ENCODE measurements around the gene USP30.
"Not testable (repeated sequence)": the region's sequence is repeated elsewhere in the genome, so short reads cannot be mapped to it uniquely, and the experiment has no call there.

The USP30 gene

DNA sequence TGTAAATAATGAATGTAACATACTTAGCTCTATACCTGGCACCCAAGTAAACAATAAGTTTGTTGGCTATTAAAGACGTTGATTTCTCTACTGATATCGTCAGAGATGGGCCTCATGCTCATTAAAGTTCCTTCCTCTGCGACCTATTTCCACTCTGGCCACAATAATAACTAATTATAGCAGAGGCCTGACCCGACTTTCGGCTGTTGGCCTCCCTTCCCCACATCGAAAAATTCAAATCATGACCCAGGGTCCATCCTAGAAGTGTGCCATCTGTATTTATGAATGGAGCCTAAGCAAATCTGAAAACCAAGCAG is 321 bp upstream of the USP30 start:
- DNase-seq (ENCODE audit: low read depth in 2 of 2): no peak

DNA sequence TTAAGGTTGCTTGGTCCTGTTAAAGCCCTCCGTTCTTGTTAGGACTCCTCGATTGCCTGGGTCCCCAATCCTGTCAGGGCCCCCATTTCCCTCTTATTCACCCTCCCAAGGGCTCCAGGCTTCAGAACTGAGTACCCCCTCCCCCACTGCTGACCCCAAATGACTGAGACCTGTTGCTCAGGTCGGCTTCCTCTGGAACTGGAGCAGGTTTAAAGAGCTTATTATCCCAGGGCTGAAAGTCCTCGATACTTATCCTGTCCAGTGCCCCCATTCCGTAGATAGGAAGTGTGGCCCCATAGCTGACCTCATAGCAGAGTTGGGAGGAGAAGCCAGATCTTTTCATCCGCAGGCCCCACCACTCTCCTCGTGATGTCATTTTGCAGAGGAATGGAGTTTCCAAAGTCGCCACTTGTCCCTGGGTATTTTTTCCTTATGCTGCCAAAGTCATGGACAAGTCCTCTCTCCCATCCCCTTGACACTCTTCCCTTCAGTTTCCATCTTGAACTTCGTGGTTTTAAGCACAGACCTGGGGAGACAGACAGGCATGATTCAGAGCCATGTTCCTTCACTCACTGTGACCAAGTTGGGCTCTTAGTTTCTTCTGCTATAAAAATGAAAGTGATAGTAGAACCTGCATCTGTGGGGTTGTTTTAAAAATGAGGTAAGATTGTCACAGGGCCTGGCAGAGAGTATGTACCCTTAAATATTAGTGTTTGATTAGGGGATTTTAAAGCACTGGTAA is 1.2 kb downstream of the USP30 start:
- DNase-seq (ENCODE audit: low read depth in 2 of 2): no peak

DNA sequence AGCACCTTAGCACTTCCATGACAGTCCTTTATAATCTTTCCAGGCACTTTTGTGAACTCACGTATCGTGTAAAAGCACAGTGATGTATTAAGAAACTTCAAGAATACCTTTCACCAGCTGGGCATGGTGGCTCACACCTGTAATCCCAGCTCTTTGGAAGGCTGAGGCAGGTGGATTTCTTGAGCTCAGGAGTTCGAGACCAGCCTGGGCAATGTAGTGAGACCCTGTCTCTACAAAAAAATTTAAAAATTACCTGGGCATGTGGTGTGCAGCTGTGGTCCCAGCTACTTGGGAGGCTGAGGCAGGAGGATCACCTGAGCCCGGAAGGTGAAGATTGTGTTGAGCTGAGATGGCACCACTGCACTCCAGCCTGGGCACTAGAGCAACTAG is 1.7 kb downstream of the USP30 start:
- DNase-seq (ENCODE audit: low read depth in 2 of 2): not testable (repeated sequence)

DNA sequence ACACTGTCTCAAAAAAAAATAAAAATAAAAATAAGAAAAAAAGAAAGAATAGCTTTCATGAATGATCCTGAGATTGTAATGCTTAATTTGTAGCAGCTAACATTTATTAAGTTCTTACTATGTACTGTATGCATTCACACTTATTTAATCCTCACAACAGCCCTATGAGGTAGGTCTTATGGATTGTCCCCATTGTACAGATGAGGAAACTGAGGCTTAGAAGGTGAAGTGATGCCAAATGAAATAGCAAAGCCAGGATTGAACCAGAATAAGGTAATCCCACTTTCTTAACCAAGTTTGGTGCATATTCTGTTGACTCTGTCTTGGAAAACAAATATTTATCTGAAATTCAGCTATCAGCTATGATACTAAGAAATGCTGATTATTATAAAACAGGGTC is 2.1 kb downstream of the USP30 start:
- no peak for DNase-seq (ENCODE audit: low read depth in 2 of 2)

DNA sequence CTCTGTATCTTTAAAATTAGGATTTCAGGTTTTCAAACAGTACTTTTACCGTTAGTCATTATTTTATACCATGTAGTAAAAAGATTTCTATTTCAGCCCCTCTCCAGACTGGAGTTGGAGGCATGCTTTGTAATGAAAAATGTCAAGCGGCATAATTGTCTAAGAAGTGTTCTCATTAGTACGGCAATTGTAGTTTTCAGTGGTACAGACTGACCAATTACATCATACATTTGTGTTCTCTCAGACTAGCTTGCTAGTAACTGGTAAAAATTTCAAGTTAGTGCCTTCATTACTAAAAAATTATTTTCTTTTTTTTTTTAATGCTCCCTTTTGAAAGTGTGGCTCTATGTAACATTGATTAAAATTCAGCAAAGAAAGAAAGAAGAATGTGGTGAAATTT is 4.5 kb downstream of the USP30 start:
- DNase-seq (ENCODE audit: low read depth in 2 of 2): no peak

DNA sequence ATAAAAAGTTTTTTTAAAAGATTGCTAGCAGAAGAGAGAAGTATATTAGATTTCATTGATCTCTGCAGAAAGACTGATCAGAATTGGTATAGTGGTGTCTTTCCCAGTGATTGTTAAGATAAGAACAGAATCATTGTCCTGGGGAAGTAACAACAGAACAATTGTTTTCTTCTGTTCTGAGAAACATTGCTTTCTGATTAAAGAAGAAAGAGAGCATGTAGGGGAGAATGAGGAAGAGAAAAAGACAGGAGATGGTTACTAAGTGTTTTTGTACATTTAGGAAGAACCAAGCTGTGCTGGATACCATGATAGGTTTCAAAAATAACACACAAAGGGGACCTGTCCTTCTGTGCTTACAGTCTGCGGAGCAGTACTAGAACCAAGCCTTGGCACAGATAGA is 5.0 kb downstream of the USP30 start:
- no peak for DNase-seq (ENCODE audit: low read depth in 2 of 2)

DNA sequence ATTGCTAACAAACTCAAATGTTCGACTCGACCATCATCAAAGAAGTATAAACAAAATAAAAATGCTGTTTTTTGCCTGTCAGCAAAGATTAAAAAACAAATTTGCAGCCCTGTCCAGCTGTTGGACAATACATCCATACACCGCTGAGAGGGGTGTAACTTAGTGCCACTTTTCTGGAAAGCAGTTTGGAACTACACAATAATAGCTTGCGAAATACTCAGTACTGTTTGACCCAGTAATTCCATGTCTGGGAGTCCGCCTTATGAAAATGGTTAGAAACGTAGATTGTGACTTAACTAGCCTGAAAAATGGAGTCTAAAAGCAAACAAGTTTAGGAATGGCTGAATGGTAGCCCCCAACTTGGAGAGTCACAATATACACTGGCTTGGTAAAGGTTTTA is 6.4 kb downstream of the USP30 start:
- DNase-seq (ENCODE audit: low read depth in 2 of 2): no peak

DNA sequence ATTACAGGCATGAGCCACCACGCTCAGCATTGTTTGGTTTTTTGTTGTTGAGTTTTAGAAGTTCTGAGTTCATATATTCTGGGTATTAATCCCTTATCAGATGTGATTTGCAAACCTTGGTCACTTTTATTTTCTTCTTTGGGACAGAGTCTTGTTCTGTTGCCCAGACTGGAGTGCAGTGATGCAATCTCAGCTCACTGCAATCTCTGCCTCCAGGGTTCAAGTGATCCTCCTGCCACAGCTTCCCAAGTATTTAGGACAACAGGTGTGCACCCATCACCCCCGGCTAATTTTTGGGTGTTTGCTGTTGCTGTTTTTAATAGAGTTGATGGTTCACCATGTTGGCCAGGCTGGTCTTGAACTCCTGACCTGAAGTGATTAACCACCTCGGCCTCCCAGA is 11.8 kb downstream of the USP30 start:
- no peak for DNase-seq (ENCODE audit: low read depth in 2 of 2)

DNA sequence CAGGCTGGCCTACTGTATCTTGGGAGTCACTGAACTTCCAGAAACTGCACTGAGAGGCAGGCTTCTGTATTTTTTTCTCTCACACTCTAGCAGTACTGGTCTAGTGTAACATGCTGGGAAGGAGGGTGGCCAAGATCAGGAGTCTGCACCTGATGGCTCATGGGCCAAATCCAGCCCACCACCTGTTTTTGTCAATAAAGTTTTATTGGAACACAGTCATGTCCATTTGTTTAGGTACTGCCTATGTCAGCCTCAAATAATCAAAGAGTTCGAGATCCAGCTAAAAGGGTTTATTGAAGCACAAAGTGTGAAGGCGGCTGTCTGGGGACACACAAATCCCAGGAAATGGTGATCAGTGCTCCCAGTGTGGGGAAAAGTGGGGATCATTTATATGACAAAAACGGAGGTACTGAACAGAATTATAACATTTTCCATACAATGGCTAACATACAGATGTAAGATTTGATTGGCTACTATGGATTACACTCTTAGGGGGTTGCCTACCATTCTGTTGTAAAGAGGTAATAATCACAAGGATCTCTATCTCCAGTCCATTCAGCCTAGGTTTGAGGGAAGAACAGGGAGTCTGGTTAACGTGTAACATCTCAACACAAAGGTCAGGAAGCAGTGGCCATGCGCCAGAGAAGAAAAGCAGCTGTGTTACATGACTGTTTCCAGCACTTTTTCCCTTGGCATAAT is 12.9 kb downstream of the USP30 start:
- no peak for DNase-seq (ENCODE audit: low read depth in 2 of 2)

DNA sequence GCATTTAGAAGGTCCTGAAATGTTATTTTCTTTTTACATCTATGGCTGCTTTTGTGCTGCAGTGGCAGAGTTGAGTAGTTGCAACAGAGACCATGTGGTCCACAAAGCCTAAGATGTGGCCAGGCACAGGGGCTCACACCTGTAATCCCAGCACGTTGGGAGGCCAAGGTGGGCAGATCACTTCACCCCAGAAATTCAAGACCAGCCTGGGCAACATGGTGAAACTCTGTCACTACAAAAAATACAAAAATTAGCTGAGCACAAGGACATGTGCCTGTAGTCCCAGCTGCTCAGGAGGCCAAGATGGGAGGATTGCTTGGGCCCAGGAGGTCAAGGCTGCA is 13.4 kb downstream of the USP30 start:
- DNase-seq (ENCODE audit: low read depth in 2 of 2): no peak

DNA sequence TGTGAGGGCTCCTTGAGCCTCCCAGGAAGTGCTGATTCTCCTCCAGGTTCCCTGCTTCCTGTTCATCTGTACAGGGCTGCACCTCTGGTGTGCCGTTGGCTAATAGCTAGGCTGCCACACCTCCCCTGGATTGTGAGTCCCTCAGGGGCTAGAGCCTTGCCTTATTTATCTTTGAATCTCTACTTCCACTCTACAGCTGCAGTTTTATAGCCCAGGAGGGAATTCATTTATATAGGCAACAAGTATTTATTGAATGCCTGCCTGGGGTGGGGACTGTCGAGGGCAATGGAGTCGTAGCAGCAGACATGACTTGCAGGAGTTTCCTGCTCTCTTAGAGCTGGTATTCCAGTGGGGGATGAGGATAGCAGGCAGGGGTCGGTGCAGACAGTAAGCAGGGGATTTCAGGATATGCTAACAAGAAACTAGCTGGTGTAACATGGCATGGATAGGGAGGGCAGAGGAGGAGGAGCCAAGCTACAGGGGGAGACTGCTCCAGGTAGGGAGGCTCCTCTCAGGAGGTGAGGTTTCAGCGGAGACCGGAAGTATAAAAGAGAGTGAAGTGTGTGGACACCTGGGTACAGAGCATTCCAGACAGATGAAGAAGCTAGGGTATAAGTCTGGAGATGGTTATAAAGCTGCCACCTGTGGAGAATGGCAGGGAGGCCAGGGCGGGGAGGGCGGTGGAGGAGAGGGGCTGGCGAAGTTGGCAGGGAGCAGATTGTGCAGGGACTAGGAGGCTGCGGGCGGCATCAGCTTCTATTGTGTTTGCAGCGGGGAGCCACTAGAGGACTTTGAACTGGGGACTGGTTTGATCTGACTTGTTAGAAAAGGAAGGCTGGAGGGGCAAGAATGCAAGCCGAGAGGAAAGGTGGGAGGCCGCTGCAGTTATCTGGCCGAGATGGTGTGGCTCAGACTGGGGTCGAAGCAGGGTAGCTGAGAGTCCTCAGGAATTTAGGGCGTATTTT is 17.2 kb downstream of the USP30 start:
- DNase-seq (ENCODE audit: low read depth in 2 of 2): no peak

DNA sequence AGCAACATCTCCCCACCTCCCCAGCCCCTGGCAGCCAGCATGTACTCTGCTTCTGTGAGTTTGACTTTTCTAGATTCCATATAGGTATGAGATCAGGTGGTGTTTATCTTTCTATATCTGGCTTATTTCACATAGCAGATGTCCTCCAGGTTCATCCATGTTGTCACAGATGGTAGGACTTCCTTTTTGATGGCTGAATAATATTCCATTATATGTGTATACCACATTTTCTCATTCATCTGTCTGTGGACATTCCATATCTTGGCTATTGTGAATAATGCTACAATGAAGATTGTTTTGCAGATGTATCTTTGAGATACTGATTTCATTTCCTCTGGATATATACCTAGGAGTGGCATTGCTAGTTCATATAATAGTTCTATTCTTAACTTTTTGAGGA is 22.5 kb downstream of the USP30 start:
- no peak for DNase-seq (ENCODE audit: low read depth in 2 of 2)

DNA sequence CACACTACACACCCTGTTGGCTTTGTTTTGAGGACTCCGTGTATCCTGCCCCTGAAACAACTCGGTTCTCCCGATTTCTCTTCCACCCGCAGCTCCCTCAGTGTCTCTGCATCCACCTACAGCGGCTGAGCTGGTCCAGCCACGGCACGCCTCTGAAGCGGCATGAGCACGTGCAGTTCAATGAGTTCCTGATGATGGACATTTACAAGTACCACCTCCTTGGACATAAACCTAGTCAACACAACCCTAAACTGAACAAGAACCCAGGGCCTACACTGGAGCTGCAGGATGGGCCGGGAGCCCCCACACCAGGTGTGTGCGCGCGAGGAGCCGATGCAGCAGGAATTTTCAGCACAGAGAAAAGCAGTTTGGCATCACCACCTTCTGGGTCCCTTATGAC is 30.4 kb downstream of the USP30 start:
- no peak for DNase-seq (ENCODE audit: low read depth in 2 of 2)

DNA sequence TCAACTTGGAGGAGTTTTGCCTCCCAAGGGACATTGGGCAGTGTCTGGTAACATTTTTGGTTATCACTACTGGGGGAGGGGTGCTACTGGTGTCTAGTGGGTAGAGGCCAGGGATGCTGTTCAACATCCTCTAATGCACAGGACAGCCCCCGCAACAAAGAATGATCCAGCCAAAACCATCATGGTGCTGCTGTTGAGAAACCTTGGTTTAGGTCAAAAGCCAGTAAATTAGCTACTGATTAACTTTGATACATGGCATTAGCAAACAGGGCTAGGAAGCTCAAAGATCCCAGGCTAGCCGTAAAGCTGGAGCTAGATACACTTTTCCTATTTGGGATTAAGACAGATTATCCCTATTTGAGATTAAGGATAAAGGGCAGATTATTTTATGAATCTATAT is 32.0 kb downstream of the USP30 start:
- DNase-seq (ENCODE audit: low read depth in 2 of 2): no peak

DNA sequence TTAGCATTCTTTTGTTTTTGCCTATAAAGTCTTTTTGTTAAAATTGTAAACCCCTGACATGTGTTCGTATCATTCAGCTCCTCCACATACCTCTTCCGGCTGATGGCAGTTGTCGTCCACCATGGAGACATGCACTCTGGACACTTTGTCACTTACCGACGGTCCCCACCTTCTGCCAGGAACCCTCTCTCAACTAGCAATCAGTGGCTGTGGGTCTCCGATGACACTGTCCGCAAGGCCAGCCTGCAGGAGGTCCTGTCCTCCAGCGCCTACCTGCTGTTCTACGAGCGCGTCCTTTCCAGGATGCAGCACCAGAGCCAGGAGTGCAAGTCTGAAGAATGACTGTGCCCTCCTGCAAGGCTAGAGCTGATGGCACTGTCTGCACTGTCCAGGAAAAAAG is 33.2 kb downstream of the USP30 start:
- DNase-seq (ENCODE audit: low read depth in 2 of 2): no peak

DNA sequence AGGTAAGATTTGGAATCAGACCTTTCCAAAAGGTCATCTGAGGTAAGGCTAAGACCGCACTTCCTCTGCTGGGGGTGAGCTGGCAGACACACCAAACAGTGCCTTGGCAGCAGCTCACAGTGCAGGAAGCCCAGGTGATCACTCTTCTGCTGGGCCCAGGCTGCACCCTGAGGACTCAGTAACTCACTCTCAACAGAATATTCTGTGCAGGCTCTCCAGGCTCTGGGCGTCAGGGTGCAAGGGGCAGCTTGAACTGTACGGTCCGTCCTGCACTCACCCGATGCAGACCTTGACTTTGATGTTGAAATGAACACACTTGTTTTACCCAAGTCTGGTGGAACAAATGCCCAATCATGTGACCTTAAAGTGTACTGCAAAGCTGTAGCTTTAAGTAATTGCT is 34.9 kb downstream of the USP30 start:
- no peak for DNase-seq (ENCODE audit: low read depth in 2 of 2)

DNA sequence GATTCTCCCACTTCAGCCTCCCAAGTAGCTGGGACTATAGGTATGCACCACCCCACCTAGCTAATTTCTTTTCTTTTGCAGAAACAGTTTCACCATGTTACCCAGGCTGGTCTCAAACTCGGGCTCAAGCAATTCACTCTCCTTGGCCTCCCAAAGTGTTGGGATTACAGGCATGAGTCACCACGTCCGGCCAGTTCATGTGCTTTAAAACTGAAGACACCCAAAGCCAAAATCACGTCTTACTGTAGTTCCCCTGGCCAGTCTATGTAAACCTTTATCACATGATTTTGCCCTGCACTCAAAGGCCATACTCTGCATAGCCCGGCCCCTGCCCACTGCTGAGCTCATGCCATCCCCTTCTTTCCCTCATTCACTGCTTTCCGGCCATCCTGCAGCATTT is 36.4 kb downstream of the USP30 start:
- DNase-seq (ENCODE audit: low read depth in 2 of 2): no peak

DNA sequence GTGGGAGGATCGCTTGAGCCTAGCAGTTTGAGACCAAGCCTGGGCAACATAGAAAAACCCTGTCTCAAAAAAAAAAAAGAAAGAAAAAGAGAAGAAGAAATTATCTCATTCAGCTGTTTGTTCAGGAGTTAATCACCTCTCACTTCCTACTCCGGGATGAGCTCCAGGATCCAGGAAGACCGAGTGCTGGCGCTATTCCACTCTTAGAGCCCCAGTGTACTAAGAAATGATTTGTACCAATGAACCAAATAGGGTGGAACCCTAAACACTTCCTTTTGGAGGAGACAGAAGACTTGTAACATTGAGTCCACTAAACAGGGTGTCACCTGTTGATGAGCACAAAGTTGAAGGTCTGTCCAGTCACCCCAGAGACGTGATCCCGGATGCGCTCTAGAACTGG is 37.3 kb downstream of the USP30 start:
- no peak for DNase-seq (ENCODE audit: low read depth in 2 of 2)

DNA sequence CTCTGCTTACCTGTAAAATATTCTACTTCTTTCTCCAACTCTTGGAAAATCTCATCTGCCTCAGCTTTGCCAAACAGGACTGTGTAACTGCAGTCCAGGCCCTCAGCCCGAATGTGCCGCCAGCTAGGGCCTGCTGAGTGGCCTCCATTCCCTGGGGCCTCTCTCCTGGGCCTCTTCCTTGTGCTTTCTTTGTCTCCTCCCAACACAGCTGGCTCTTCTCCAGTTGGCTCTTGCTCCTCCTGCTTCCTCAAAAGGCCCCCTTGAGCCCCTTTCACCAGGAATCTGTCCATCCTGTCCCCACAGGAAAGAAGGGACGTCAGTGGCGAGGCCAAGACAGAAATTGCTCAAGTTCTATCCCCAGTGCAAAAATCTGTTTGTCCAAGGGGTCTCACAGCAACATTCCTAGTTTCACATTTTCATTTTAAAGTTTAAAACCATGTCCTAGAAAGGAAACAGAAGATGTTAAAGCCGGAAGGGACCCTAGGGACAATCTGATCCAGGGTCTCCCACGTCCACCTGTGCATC is 40.2 kb downstream of the USP30 start:
- no peak for DNase-seq (ENCODE audit: low read depth in 2 of 2)

DNA sequence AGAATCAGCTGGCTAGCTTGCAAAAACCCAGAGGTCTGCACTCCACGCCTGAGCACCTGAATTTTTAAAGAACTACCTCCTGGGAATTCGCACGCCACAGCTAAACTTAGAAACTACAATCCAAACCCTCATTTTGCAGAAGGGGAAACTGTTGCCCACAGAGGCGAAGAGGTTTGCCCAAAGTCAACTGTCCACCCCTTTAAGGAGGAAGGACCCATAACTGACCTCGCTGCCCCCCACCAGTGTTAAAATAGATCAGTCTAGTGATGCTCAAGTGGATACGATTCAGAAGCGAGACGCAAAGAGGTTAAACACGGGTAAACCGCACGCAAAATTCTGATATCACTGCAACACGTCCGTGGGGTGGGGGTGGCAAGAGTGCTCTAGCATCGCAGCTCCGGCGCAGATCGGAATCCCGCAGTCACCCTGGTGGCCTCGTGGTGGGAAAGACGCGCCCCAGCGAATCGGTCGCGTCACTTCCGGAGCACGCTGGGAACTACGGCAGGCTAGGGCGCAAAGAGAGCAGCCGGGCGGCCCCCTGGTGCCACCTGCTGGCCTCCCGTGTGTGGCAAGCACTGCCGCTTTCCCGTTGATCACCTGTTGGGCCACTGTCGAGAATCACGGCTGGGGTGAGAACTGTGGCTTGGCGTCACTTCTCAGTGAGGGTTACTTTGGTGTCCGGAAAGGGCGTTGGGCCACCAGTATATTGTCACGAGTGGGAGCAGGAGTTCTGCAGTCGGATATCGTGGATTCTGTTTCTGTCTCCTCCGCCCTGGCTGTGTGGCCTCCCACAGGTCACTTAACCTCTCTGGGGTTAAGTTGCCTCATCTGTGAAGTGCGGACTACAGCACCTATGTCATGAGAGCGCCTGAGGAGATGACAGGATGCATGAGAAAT is 40.9 kb downstream of the USP30 start, which contains the start of gene ALKBH2:
TSS of gene ALKBH2 (minus strand) at position 451 of the 897 bp plus-strand sequence. CDS start 686 bp downstream, outside the sequence.
- DNase-seq (ENCODE audit: low read depth in 2 of 2): peak; percentile 68

DNA sequence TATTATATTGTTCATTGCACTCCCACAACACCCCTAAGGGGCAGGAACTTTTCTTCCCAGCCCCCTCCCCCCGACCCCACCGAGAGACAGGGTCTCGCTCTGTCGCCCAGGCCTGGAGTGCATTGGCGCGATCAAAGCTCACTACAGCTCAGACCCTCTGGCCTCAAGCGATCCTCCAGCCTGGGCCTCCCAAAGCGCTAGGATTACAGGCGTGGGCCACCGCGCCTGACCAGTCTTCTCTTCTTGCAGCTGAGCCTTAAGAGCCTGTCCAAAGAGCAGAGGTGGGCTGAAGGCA is 44.7 kb downstream of the USP30 start:
- DNase-seq (ENCODE audit: low read depth in 2 of 2): no peak
